ENCODE data around the gene EIF2D.

- TF ChIP-seq POLR2A (IDR thresholded peaks at IDR 0.05) (no peak), CTCF (IDR thresholded peaks at IDR 0.05) (no peak), EP300 (IDR thresholded peaks at IDR 0.05) (no peak), POLR2AphosphoS5 (IDR thresholded peaks at IDR 0.05) (no peak)
Observed at GRCh38 chr1:206558794-206559671, 53.2 kb downstream of the EIF2D start.
